Activated T-helper 9 cell treated with anti-CD3 and anti-CD28 coated beads, Interleukin-2, amount 50 U/mL, for 16 hours (primary cell): ENCODE data around the gene NDST1.
A peak's percentile ranks its signal among the peaks of the same experiment; 100 is the strongest.
"Not testable (repeated sequence)": the region's sequence is repeated elsewhere in the genome, so short reads cannot be mapped to it uniquely, and the experiment has no call there.

Source experiments
- DNase-seq: peaks from one replicate; pipeline ENCODE4 v3.0.0-alpha.2; 2020; ENCODE audit warnings: low read depth

Gene NDST1

GRCh38 chr5:150507474-150508276 lies at the start of gene NDST1:
NDST1 (plus strand) TSS chr5:150508131; CDS start chr5:150521255, 13,124 bp downstream.
- DNase-seq, result no peak

- peak; percentile 81 for DNase-seq
Measured at GRCh38 chr5:150458802-150459557, 49.0 kb upstream of the NDST1 start.

- DNase-seq, result no peak
Measured at GRCh38 chr5:150460781-150461180, 47.1 kb upstream of the NDST1 start.

GRCh38 chr5:150461231-150461630 lies 46.7 kb upstream of the NDST1 start:
- DNase-seq, result no peak

- no peak for DNase-seq
Measured at GRCh38 chr5:150464554-150465012, 43.3 kb upstream of the NDST1 start.

- DNase-seq, result no peak
Measured at GRCh38 chr5:150465927-150466326, 42.0 kb upstream of the NDST1 start.

GRCh38 chr5:150468206-150468605 lies 39.7 kb upstream of the NDST1 start:
- DNase-seq, result no peak

- DNase-seq, result no peak
Measured at GRCh38 chr5:150469718-150470469, 38.0 kb upstream of the NDST1 start.

GRCh38 chr5:150473673-150474358 lies 34.1 kb upstream of the NDST1 start:
- DNase-seq, result no peak

- DNase-seq, result not testable (repeated sequence)
Measured at GRCh38 chr5:150476568-150476967, 31.4 kb upstream of the NDST1 start.

GRCh38 chr5:150479416-150479815 lies 28.5 kb upstream of the NDST1 start:
- no peak for DNase-seq

GRCh38 chr5:150481708-150481965 lies 26.3 kb upstream of the NDST1 start:
- no peak for DNase-seq

- DNase-seq, result no peak
Measured at GRCh38 chr5:150481972-150482406, 25.9 kb upstream of the NDST1 start.

- no peak for DNase-seq
Measured at GRCh38 chr5:150484964-150485692, 22.8 kb upstream of the NDST1 start.

- peak; percentile 5 for DNase-seq
Measured at GRCh38 chr5:150485693-150486401, 22.1 kb upstream of the NDST1 start.

- DNase-seq, result peak; percentile 15
Measured at GRCh38 chr5:150486402-150487198, 21.3 kb upstream of the NDST1 start.

- DNase-seq, result no peak
Measured at GRCh38 chr5:150487199-150488061, 20.5 kb upstream of the NDST1 start.

- no peak for DNase-seq
Measured at GRCh38 chr5:150488519-150489359, 19.2 kb upstream of the NDST1 start.
